ENCODE results near the gene CENPH. TPM values are rescaled to one million over a fixed set of nuclear protein-coding genes. Genes with fewer than 3 reads are reported as not detected.
"Not testable (repeated sequence)": the region's sequence is repeated elsewhere in the genome, so short reads cannot be mapped to it uniquely, and the experiment has no call there.

Gene CENPH
- total and polyA plus RNA-seq, 2 of the 8 experiments (the other 6 are each of a cell fraction or from before 2014, with no cell fraction given): 69.0 to 82.8 TPM

DNA sequence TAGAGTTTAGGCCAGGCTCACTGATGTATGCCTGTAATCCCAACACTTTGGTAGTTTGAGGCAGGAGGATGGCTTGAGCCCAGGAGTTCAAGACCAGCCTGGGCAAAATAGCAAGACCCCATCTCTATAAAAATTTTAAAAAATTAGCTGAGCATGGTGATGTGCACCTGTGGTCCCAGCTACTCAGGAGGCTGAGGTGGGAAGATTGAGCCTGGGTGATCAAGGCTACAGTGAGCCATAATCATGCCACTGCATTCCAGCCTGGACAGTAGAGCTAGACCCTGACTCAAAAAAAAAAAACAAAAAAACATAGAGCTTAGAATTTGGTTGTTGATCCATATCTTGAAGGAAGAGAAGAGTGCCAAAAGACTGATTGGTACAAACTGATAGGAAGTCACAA is 30.6 kb downstream of the CENPH start (continued):
- TF ChIP-seq TBP (IDR thresholded peaks at IDR 0.05; ENCODE audit: low read depth, low read length): no peak

GRCh38 chr5:69220371-69220770 is 31.0 kb downstream of the CENPH start:
- not testable (repeated sequence) for H4K5ac ChIP-seq (ENCODE audit: insufficient read length, low read depth, low read length); H2BK5ac ChIP-seq (ENCODE audit: low read depth, low read length); H3K79me1 ChIP-seq (ENCODE audit: low read depth, low read length); H3K4me1 ChIP-seq (replicated peaks in 1 of 4; ENCODE audit: control insufficient read depth in 3 of 4, insufficient read depth in 4 of 4, low read length in 3 of 4); H2BK120ac ChIP-seq (replicated peaks; ENCODE audit: low read depth, low read length); H3K56ac ChIP-seq (replicated peaks; ENCODE audit: insufficient read length, low read depth, low read length); H2BK15ac ChIP-seq (ENCODE audit: low read length); H4K20me1 ChIP-seq (replicated peaks in 1 of 2; ENCODE audit: control insufficient read depth in 1 of 2, insufficient read depth in 2 of 2, low read length in 2 of 2); H2AK5ac ChIP-seq (ENCODE audit: low read depth, low read length); H2AFZ ChIP-seq (ENCODE audit: low read length); H3K27me3 ChIP-seq (replicated peaks in 1 of 4; ENCODE audit: control insufficient read depth in 3 of 4, extremely low read depth in 1 of 4, insufficient read depth in 3 of 4, low read length in 3 of 4); H3K18ac ChIP-seq (ENCODE audit: extremely low read depth, low read length); H2BK12ac ChIP-seq (ENCODE audit: low read depth, low read length); H3K4ac ChIP-seq (replicated peaks; ENCODE audit: insufficient read length, low read depth, low read length); H3K9me3 ChIP-seq (ENCODE audit: insufficient read depth in 2 of 2, low read depth in 1 of 2, low read length in 1 of 2); H3K27ac ChIP-seq (ENCODE audit: low read depth, low read length); H4K8ac ChIP-seq (ENCODE audit: extremely low read depth, insufficient read depth, low read length); H3K4me2 ChIP-seq (ENCODE audit: insufficient read depth in 1 of 2, low read depth in 2 of 2, low read length in 2 of 2); H3K23me2 ChIP-seq (ENCODE audit: low read depth, low read length); H3K9ac ChIP-seq (replicated peaks in 1 of 4; ENCODE audit: extremely low read depth in 1 of 4, low read depth in 3 of 4, low read length in 3 of 4); H3K14ac ChIP-seq (ENCODE audit: insufficient read length); FAIRE-seq; H4K91ac ChIP-seq (replicated peaks; ENCODE audit: insufficient read length, low read length); H3K36me3 ChIP-seq (ENCODE audit: control insufficient read depth in 2 of 4, insufficient read depth in 4 of 4, low read length in 3 of 4); H3K4me3 ChIP-seq (ENCODE audit: extremely low read depth in 1 of 4, insufficient read depth in 2 of 4, low read depth in 3 of 4, low read length in 4 of 4); DNase-seq (ENCODE audit: low read depth in 1 of 2, low spot score in 2 of 2); H2BK20ac ChIP-seq (ENCODE audit: low read length); H3K23ac ChIP-seq (ENCODE audit: insufficient read length)
- ChIA-PET CTCF (ENCODE audit: partially characterized antibody) (interaction anchor here (0.6 to 1.7 kb wide), 4 partner anchors 11 to 196 kb away, joined by 3 read pairs; partner anchors contain the start of gene SLC30A5), POLR2A (ENCODE audit: partially characterized antibody) (interaction anchor here (0.6 to 1.9 kb wide), 3 partner anchors 14 to 102 kb away, joined by 3 to 6 read pairs (median 4); partner anchors contain the start of gene CDK7)
- peaks cover 0 to 27% of the 10 kb centered on the region in 2 experiments; a peak in 3 of 4 replicates for H3K79me2 ChIP-seq (ENCODE audit: control insufficient read depth in 1 of 2, insufficient read depth in 2 of 2, low read length in 2 of 2)
- WGBS, 2 experiments (ENCODE audit: extremely low coverage in 1 of 2, insufficient coverage in 1 of 2, insufficient read length in 1 of 2, insufficient replicate concordance in 2 of 2, low coverage in 1 of 2, low lambda C conversion rate in 2 of 2, missing lambda C conversion rate in 1 of 2): 95% methylated on average over 13 of the region's 18 CpGs; no CpG with 5 or more reads in 1 of the 2 experiments

Measured in H1 (cell line).